Suprapubic skin (tissue), 3 donors: Measurements from ENCODE around the gene ZBTB44.

Experiments used
- CTCF ChIP-seq, 2 donors: fragments of 200-600 bp in 1 of 2; fragments of 450-650 bp in 1 of 2; sonication (generic) in 1 of 2; IDR thresholded peaks; one replicate each; pipeline ENCODE4 v1.5.1; 2016 to 2019; ENCODE audit warnings: antibody characterized with exemption in 2 of 2, mild to moderate bottlenecking in 1 of 2, moderate library complexity in 1 of 2
- EP300 ChIP-seq: sonication (generic); formaldehyde crosslinking; IDR thresholded peaks from one replicate; pipeline ENCODE4 v1.6.1; 2017; ENCODE audit warnings: antibody characterized with exemption
- POLR2A ChIP-seq, 2 donors: fragments of 450-650 bp; IDR thresholded peaks; one replicate each; pipeline ENCODE4 v1.6.1; 2017; ENCODE audit warnings: antibody characterized with exemption in 2 of 2, mild to moderate bottlenecking in 2 of 2, moderate library complexity in 2 of 2

- TF ChIP-seq CTCF (IDR thresholded peaks at IDR 0.05) (no peak), EP300 (no peak), POLR2A (IDR thresholded peaks at IDR 0.05) (no peak)
Measured at GRCh38 chr11:130181295-130182272, 133.1 kb downstream of the ZBTB44 start.
